NOMO-1 treated with dmso at 0.1 percent for 144 hours (cell line): ENCODE data around the gene HIGD1A.

Source experiments
- DNase-seq: peaks from one replicate; lab custom pipeline; 2025; ENCODE audit not compliant: unreplicated experiment; lab: John Stamatoyannopoulos, UW

HIGD1A gene

DNA sequence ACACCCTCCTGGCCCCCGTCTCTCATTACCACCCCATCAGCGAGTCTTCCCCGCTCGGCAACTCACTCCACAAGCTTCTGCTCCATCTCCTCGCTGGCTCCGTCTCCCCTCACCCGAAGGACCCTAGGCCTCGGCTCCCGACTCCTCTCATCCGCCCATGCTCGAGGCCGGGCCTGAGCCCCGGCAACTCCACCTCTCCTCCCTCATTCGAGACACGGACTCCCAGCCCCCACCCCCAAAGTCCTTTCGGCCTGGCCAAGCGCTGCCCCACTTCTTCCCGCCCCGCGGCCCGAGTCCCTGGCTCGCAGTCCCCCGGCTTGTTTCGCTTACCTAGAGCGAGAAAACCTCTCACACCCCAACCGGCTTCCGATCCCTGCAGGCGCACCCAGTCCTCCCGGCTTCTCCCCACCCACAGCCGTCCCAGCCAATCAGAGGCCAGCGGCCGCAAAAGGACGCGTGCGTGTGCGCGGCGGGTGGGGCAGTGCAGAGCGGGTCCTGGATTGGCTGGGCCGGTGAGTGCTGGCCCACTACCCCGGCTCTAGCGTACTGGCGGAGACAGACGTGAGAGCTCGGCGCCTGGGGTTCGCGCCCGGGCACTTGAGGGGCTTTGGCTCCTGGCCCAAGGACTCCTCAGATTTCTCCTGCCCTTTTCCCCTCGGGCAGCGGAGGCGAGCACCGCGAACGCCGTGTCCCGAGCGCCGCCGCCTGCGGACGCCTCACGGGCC lies at the start of gene HIGD1A:
Gene HIGD1A (minus strand): TSS at position 385 of the 725 bp plus-strand sequence. CDS start 10,237 bp downstream, outside the sequence.
- DNase-seq, result peak; percentile 98

DNA sequence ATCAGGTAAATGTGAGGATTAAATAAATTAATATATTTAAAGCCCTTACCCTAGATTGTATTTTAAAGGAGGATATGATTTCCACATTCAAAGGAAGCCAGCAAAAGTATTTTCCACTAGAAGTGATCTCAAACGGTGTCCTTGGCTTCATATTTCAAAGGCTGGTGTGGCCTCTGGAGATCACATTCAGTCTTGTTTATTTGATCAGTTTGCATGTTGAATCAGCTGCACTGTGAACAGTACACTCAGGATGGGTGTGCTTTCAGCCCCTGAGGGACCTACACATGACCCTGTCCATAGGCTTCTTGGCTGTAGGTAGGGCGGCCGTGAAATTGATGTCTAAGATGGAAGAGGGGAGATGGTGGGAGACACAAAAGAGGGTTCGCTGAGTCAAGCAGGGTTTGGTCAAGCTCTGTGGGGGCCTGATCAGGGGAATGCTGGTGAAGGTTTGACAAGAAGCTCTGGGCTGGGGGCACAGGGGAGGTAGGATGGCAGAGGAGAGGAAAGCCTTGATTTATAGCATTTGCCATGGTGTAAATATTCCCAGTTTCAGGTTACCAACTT lies 49.5 kb upstream of the HIGD1A start:
- DNase-seq, result no peak

DNA sequence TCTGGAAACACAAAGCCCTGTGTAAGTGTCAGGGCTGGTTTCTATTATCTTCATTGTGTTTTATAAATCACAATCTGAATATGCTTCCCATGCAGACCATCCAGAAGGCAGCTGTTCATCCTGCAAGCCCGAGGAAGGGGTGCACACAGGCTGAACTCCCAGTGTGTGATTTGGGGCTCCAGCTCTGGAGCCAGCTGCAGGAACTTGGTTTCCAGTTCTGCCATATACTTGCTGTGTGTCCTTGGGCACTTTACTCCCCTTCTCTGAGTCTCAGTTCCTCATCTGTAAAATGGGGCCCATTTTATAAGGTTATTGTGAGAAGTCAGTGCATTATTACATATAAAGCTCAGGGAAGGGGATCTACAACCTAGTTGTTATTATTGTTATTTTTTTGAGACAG lies 48.8 kb upstream of the HIGD1A start:
- DNase-seq, result no peak

GRCh38 chr3:42852441-42852840 lies 48.2 kb upstream of the HIGD1A start:
- DNase-seq, result no peak

GRCh38 chr3:42851228-42851834 lies 47.0 kb upstream of the HIGD1A start:
- no peak for DNase-seq

GRCh38 chr3:42850263-42850662 lies 46.0 kb upstream of the HIGD1A start:
- no peak for DNase-seq

GRCh38 chr3:42849017-42849416 lies 44.7 kb upstream of the HIGD1A start:
- DNase-seq, result no peak

GRCh38 chr3:42847731-42848130 lies 43.4 kb upstream of the HIGD1A start:
- no peak for DNase-seq

DNA sequence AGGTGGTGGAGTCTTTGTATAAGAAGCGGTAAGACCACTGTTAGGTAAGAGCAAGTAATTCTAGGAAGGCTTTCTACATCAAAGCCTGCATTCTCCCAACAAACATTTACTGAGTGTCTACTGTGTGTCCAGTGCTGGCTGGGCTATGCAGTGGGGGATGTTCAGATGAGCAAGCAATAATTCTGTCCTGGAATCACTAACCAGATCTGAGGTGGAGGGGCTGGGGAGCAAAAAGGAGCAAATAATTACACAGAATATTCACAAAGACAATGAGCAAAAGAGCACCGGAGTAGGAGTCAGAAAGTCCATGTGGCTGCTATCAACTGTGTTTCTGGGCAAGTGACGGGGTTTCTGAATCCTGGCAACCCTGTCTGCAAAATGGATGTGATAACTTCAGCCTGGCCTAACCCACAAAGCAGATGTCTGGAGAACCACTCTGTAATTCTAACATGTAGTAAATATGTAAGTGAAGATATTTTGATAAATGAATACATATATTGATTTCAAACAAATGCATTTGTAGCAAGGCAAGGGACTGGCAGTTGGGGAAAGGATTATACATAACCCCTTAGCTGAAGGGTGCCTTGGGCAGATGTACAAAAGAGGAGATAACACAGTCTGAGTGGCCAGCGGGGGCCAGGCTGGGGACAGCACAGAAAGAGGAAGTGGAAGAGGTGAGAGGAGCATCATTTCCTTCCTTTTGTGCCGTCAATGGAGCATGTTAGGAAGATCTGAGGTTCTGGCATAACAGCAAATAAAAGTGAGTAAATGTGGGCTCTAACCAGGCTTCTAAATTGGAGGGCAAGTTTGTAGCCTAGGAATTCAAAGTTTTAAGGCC lies 42.6 kb upstream of the HIGD1A start:
- peak; percentile 69 for DNase-seq

DNA sequence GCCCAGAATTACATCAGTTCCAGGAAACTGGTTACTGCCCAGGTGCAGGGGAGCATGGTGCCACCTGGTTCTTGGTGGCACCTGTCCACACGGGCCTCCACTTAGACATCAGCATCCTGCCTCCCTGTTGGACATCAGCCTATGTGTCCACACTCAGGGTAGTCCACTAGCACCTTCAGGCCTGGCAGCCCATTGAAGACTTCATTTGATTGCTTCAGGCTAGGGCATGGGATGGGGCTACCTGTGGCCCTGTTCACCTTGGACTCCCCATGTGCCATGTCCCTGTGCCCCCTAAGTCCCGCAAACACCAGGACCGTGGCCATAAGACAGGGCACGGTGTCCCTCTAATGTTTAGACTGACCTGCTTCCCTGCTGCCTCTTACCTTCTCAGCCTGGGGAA lies 40.5 kb upstream of the HIGD1A start:
- no peak for DNase-seq

DNA sequence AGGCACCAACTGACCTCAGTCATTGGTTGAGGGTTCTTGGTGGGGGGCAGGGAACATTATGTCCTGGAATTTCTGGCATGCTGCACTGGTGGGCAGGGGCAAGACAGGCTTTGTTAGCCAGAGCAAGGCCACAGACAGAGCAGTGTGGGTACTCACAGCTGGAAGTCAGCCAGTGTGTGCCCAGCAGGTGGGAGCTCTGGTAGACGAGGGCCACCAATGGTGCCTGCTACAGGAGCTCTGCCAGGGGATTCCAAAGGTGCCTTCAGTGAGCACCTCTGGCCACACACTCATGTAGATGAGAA lies 40.1 kb upstream of the HIGD1A start:
- DNase-seq, result no peak

DNA sequence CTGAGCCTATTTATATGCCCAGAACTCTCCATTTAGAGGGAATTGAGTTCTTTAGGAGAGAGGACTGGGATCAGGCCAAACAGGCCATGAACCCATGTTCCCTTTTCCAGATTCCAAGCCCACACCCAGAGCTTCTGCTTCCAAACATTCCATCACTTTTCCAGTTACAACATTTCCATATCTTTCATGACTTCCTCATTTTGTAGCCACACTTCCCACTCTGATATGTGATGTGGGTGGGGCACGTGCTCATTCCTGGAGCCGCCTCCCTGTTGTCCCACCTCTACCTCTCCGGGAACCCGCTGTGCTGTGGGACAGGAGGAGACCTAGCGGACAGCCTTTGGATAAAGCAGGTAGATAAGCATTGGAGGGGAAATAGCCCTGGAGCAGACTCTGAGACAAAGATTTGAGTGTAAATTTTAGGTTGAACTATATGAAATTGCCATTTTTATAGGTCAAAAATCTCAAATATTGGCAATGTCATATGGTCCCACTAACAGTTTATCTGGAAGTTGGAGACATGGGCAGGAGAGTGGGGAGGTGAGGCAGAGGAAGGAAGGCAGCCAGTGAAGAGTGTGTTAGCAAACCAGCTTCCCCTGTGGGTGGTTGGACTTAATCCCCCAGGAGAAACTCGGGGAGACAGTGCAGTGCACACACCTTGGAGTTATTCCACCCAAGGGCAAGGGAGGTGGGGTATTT lies 39.6 kb upstream of the HIGD1A start:
- DNase-seq, result no peak

DNA sequence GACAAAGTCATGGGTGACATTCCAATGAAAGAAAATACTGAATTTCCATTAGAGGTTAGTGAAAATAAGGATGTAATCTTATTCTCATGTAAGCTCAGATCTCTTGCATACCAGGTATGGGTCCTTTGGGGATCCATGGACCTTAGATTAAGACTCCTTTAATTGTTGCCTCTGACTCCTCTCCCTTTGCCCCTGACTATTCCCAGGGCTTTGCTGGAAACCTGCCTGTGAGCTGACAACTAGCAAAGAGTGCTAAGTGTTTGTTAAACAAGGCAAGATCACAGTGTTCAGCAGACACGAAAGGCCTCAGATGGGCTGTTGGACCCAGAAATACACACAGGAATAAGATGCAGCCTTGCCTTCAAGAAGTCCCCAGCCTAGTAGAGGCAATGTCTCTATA lies 37.0 kb upstream of the HIGD1A start:
- no peak for DNase-seq

DNA sequence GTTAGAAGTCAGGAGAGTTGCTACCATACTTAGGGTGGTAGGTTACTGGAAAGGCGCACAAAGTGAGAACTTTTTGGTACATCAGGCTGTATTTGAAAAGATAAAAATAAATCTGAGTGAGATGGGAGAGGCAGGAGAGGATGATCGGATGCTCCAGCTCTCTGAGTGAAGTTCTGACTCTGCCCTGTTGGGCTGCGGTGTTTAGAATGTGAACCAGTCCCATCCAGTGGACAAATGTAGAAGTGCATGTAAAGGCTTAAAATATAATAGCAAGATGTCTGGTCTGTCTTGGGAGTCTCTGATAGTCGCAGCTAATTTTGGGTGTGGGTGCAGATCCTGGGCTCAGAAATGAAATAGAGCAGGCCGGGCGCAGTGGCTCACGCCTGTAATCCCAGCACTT lies 35.3 kb upstream of the HIGD1A start:
- DNase-seq, result peak; percentile 62

DNA sequence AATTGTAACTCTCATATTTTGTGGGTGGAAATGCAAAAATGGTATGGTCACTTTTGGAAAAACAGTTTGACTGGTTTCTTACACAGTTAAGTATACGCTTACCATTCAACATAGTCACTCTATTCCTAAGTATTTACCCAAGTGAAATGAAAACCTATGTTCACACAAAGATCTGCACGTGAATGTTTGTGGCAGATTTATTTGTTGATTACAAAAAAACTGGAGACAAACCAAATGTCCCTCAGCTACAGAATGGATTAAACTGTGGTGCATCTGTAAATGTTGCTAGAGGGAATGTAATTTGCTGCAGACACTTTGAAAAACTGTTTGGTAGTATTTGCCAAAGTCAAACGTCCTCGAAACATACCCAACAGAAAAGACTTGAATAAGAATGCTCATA lies 34.3 kb upstream of the HIGD1A start:
- no peak for DNase-seq

GRCh38 chr3:42836150-42837123 lies 32.1 kb upstream of the HIGD1A start:
- DNase-seq, result no peak

DNA sequence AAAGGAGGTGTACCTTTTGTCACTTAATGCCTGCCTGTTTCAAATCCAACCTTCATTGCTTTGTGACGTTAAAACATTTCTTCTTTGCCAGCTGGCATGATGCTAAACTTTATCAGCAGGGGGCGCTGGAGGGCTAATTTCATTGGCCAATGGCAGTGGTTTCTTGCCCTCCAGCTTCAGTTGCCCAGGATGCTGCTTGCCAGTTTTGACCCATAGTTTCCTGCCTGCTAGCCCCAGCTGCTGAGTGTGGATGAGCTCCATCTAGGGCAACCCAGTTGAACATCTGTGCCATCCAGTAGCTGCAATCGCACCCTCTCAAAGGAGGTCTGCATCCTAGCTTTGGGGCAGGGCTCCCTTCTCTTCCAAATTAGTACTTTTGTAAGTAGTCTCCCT lies 27.0 kb upstream of the HIGD1A start:
- peak; percentile 57 for DNase-seq

DNA sequence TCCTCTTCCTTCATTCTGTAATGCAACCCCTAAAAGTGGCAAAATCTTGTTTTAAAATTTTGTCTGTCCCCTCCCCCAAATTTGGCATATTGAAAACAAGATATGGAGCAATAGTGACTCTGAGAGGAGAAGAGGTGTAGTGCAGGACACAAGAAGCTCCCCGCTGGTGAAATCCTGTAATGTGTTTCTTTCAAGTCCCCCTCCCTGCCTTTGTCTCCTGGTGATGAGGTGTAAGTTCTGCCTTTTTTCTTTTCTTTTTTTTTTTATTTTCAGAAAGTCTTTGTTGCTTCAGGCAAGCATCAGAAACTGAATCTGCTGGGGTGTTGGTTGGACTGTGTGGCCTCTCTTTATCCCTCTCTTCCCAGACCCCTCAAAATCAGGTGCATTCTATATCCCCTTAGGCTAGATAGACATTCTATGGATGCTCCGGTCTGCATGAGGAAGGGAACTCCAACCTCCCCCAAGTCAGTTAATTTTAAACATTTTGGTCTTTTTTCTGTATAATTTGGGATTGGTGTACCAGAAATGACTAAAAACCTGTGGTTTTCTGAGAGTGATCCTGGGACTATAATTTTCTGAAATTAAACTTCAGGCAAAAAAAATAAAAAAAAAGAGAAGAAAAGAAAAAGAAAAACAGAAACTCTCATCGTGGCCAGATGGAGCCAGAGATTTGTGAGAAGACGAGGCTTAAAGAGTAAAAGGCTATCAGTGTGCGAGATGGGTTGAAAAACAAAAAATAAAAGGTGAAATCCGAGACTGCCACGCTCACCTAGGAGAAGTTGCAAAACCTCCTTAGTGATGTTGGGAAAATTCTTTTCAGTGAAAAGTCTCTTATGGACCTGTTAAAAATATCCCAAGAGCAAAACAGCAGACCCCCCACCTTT lies 26.4 kb upstream of the HIGD1A start:
- peak; percentile 5 for DNase-seq
